Measurements from ENCODE around the gene CHST8.
"Not testable (repeated sequence)": the region's sequence is repeated elsewhere in the genome, so short reads cannot be mapped to it uniquely, and the experiment has no call there.

The CHST8 gene, protein sequence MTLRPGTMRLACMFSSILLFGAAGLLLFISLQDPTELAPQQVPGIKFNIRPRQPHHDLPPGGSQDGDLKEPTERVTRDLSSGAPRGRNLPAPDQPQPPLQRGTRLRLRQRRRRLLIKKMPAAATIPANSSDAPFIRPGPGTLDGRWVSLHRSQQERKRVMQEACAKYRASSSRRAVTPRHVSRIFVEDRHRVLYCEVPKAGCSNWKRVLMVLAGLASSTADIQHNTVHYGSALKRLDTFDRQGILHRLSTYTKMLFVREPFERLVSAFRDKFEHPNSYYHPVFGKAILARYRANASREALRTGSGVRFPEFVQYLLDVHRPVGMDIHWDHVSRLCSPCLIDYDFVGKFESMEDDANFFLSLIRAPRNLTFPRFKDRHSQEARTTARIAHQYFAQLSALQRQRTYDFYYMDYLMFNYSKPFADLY

DNA sequence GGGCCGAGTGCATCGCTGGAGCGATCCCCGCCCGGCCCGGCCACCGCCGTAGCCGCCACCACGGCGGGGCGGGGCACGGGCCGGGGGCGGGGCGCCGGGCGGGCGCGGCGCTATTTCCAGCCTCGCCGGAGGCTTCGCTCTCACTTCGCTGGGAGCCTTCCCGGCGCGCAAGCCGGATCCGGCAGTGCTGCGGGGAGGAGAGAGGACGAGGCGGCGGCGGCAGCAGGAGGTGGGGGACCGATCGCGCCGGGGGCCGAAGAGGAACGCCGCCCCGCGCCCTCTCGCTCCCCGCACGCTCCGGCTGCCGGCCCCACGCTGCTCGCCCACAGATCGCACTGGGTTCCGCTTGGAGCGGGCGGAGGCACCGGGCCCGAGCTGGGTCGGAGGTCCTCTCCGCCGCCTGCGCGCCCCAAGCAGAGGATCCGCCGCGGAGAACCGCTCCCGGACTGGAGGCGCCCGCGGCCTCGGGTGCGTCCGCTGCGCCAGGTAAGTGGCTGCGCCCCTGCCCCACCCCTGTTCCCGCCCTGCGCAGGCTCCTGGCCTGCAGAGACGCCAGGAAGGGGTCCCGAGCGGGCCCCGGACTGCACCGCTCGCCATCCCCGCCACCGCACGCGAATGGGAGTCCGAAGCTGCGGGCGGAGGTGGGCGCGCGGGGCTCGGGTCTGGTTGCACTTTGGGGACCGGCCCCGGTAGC, at the start of gene CHST8:
Gene CHST8, plus strand, starts transcription at position 143 of the 694 bp plus-strand sequence. CDS start 67,309 bp downstream, outside the sequence.
- peak; percentile 13 for DNase-seq

DNA sequence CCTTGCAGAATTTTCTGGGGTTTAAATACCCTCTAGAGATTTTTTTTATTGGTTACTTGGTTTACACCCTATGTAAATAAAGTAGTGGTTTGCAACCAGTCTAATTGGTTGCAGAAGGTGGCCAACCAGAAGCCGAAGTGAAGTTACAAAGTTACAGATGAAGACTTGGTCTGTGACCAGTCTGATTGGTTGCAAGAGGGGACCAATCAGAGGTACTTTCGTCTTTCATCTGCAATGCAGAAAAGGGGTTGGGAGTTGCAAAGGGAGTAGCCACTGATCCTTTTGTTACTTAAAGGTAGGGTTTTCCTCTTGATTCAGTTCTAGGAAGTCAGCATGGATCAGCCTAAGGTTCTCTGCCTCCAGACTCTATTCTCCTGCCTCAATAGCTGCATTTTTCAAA, 48.8 kb upstream of the CHST8 start:
- no peak for DNase-seq

DNA sequence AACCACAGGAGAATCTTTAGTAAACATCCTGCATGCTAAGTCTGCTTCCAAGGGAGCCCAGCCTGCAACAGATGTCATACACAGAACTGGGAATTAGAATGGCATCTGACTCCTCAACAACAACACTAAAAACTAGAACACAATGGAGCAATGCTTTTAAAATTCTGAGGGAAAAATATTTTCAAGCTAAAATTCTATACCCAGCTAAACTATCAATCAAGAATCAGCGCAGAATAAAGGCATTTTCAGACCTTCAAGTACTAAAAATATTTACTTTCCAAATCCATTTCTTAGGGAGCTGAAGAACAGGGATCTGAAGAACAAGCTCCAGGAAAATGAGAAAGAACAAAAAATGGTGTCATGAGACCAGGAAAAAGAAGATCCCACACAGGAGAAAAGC, 46.9 kb upstream of the CHST8 start:
- DNase-seq: no peak

DNA sequence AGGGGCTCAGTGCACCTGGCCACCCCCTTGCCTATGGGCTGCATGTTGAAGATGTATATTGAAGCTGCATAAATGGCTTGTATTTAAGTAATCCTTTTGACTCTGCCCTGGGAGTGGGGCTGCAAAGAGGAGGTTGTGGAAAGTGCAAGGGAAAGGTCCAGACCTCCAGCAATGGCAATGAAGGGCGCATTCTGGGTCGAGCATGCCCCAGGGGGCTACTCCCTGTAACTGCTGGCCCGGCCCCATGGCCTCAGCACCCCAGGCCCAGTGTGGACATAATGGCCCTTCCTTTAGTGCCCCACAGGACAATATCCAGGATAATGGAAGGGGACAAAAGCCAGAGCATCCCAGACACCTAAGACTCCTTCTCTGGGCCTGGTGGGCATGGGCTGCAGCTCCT, 43.1 kb upstream of the CHST8 start:
- no peak for DNase-seq

DNA sequence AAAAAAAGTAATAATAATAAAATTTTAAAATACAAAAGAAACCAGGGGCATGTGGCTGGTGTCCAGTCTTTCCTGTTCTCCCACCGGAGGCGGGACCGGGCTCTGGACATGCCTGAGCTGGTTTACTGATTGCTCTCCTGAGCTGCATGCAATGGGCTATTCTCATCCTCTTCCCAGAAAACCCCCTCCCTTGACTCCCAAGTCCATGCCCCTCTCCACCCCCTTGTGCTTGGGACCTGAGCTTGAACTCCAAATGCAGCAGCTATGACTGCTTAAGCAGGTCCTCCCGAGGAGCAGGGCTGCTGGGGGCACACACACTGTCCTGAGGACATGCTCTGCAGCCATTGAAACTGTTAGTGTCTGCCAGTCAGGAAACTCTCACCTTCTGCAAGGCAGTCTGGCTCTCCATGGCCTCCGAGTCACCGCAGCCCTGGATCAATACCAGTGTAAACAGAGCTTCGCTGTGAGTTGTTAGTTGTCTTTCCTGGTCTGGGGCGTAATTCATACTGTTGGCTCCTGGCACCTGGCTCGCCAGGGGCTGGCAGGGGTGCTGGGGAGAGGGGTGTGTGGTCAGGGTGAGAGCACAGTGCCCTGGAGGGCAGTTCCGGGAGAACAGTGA, 41.6 kb upstream of the CHST8 start:
- DNase-seq: no peak

DNA sequence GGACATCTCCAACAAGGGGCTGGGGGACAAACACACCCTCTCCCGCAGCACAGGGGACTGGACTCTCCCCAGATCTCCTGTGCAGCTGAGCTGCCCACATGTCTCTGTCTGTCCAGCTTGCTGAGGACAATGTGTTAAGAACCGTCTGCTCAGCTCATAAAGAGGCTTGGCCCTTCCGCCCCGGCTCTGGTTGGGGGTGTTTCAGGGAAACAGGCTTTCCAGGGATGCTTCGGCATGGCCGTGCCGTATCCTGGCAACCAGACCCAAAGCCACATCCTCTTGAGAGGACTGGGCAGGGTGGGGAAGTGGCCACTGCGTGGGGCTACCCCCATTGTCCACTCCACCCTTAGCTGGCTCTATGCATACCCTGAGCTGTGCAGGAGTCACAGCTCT, 41.1 kb upstream of the CHST8 start:
- DNase-seq: no peak

DNA sequence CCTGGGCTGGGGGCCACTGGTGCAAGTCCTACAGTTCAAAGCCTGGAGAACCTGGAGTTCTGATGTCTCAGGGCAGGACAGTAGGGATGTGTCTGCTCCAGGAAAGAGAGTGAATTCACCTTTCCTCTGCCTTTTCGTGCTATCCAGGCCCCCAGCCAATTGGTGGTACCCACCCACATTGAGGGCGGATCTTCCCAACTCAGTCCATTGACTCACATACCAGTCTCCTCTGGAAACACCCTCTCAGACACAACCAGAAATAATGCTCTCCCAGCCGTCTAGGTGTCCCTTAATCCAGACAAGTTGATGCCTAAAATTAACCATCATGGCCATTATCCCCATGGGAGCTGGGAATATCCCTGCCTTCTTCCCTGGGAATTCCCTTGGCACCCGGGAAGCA, 38.8 kb upstream of the CHST8 start:
- no peak for DNase-seq

DNA sequence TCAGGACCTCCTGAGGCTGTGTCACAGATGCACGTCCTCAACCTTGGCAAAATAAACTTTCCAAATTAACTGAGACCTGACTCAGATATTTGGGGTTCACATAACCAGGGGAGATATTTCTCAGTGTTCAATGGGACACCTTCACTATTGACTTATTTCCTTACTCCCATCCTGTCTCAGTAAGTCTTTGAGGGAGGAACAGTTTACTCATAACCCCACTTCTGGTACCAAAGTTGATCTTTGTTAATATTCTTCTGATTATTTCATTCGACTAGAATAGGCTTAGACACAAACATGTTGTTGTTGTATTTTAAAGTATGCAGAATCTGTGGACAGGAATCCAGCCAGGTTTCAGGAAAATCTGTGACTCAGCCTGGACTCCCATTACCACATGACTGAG, 34.6 kb upstream of the CHST8 start:
- no peak for DNase-seq

DNA sequence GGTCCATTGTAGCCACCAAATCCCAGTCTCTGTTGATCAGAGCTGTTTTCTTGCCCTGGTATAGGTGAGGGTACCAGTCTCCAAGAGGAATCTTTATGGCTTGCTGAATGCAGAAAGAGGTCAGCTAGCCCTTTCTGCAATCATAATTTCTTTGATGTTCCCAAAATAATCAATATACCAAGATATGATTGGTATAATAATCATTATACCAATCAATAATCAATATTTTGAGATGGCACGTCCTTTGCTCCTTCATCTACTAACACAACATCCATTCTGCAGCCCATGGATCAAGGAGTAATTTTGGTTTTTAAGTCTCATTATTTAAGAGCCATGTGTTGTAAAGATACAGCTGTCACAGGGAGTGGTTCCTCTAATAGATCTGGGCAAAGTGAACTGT, 31.5 kb upstream of the CHST8 start:
- DNase-seq: no peak

DNA sequence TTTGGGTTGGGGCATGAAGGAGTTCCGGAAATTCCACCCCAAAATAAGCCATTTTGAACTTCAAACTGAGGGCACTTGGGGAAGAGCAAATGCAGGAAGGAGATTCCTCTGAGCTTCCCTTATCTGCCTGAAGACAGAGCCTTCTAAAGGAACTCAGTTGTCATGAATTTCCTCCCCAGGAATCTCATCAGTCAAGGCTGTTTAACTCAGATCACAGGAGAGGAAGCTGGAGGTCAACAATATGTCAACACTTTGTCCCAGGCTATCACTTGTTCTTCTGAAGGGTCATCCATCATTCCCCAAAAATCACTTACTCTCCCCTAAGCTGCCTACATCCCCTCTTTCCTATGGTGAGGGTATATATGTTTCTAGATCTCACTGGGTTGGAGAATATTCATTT, 26.0 kb upstream of the CHST8 start:
- DNase-seq: no peak

DNA sequence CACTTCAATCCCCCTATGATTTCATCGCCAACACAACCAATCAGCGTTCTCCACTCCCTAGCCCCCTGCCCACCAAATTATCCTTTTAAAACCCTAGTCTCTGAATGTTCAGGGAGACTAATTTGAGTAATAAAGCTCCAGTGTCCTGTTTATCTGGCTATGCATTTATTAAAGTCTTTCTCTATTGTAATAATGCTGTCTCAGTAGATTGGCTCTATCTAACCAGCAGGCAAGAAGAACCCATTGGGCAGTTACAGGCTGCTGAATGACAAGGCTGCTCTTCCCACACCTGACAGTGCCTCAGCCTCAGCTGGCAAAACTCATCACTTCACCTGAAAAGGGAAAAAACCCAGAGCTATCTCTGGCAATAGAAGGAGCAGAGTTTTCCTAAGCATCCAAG, 20.2 kb upstream of the CHST8 start:
- DNase-seq: no peak

DNA sequence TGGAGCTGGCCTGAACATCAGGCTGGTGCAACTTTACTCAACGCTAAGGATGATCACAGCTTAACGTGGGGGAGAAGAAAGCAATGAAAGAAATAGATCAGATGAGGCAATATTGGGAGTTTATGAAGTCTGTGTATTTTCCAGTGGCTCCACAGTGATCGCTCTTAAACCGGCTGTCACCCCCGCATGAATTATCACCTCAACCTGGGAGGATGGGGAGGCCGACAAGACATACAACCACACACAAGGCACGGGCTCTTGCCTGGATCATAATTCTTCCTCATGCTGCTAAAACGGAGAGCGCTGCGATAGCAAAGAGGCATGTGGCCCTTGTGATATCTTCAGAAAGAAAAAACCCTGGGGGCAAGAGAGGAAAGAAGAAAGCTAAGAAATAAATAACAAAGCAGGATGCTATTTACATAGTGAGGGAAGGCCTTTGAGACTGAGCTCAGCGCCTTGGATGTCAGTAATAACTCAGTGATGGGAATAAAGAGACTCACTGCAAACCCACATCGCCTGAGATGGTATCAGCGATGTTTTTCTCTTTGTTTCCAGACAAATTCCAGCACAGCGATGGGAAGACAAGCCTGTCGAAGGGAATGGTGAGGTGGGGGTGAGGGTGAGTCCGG, 19.1 kb upstream of the CHST8 start:
- DNase-seq: no peak

DNA sequence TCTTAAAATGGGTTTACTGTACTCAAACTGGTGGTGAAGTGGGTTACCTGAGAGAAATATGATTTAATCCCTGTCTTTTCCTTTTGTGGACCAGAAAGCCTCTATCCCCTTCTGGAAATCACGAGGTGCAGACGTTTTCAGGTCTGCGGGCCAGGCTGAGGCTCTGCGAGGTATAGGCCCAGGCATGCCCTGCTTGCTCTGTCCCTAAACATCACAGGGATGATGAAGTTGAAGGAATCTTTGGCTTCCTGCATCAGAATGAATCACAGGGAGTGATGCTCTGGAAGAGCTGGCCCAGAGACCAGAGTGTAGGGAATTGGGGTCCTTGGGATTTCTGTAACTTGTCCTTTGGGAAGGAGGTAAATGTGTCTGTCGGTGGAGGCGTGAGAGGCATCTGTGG, 18.4 kb upstream of the CHST8 start:
- DNase-seq: no peak

DNA sequence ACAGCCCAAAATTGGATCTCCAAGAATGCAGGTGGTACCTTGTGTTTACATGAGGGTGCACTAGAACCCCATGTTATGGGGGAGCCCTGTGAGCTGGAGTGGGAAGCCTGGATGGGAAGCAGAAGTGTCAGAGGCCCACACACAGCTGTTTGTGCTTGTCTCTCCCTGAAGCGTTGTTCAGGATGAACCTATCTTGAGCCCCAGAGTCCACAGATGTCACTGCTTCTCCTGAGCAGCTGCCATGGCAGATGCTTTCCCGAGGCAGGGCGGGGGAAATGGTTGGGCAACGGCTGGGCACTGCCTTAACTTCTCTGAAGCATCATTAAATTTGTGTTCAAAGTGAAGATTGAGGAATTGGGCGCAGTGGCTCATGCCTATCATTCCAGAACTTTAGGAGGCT, 17.1 kb upstream of the CHST8 start:
- DNase-seq: no peak

DNA sequence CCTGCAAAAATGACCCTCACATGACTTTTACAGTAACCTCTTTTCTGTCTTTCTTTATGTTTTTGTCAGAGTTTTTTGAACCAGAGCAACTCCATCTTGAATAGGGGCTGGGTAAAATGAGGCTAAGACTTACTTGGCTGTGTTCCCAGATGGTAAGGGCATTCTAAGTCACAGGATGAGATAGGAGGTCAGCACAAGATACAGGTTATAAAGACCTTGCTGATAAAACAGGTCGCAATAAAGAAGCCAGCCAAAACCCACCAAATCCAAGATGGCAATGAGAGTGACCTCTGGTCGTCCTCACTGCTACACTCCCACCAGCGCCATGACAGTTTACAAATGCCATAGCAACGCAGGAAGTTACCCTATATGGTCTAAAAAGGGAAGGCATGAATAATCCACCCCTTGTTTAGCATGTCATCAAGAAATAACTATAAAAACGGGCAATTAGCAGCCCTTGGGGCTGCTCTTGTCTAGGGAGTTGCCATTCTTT, 15.9 kb upstream of the CHST8 start:
- DNase-seq: not testable (repeated sequence)

DNA sequence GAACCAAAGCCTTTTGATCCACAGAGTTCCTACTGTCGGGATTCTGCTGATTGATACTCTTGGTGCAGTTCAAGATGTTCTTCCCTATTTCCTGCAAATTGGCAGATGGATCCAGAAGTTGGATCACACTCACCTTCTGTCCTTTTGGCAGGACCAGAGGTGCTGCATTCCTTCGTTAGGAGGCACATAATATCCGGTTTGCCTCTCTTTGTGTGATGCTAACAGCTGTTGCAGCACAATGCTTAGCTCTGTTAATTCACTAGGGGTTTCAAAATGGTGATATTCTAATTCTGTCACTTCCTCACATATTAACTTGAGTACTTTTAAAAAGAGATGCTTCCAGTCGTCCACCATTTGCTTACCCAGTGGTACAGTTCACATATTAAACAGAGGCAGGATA, 15.2 kb upstream of the CHST8 start:
- DNase-seq: no peak

DNA sequence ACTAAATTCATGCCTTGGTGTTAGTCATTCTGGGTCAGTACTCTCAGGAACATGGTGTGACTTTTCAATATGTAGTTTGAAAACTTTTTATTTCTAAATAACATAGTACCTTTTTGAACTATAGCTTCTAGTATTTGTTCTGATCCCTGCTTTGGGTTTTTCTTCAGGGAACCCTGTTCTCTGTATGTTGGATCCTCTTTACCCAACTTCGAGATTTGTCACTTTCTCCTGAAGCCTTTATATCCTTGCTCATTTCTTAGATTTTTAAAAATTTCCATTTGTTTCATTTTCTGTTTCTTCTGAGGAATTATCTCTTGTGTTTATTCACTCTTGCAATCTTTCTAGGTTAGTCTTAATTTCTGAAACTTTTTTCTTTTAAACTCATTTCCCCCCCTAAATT, 12.4 kb upstream of the CHST8 start:
- no peak for DNase-seq

DNA sequence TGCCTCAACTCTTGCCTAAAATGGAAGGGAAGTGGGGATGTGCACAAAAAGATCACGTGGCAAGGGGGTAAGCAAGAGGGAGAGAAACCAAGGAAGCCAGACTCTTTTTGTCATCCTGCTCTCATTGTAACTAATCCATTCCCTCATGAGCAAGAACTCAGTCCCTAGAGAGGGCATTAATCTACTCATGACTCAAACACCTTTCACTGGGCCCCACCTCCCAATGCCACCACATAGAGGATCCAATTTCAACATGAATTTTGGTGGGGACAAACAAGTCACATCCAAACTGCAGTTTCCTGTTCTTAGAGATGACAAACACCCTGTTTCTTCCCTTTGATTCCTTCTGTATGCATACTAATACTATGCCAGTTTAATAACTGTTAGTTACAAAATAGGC, 11.2 kb upstream of the CHST8 start:
- no peak for DNase-seq

DNA sequence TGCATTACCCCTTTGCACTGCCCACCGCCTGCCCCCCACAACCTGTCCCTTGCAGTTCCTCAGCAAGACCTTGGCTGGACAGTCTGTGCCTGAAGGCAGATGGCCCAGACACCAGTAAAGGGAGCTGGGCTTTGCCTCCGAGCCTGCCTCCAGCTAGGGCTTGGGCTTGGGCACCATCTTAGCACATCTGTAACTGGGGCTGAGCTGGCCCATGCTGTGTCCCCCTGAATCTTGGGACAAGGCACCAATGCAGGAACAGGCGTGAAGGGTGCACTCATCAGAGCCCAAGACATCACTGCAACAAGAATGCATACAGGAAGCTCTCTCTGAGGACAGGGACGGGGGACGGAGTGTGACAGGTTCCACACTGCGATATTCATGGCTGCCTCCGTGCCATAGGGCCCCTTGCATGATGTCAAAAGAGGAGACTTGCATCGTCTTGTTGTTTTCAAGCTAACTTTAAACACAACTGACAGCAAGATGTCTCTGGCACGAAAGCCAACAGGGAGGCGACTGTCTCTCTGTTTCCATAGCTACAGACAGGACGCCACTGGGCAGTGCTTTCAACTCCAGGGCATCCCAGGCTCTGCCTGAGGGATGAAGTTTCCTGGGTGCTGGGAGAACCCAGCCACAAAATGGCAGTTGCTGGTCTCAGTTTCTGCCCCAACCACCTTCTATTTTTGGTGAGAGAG, 8.7 kb upstream of the CHST8 start:
- no peak for DNase-seq

DNA sequence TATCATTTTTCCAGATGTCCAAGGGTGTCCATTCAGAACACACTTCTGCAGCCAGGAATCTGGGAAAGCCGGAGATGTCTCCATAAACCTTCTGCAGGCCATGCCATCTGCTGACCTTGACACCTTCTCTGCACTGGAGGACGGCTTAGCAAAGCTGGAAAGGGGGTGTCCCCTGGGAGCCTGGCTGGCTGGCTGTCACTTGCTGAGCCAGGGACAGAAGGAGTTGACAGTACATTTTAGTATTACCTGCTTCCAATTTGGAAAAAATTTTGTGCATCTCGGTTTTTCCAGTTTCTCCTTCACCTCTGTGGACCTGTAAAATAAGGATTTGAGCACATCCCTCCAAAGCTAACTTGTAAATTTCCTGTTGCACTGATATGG, 8.1 kb upstream of the CHST8 start:
- DNase-seq: no peak

DNA sequence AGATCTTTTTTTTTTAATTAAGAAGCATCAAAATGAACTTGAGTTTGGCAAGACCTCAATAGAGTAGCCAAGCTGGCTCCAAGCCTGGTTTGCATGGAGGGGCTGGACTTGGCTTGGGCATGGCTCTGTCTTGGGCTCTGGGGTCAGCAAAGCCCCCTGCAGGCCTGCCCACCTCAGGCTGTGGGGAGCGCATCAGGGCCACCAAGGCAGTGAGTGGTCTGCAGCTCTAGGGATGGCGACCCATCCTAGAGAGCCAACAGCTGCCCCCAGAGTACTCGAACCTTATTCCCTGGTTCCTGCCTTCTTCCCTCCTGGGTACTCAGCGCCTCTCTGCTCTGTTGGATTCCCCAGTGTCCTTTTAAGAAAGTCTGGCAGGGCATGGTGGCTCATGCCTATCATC, 5.4 kb upstream of the CHST8 start:
- DNase-seq: no peak

DNA sequence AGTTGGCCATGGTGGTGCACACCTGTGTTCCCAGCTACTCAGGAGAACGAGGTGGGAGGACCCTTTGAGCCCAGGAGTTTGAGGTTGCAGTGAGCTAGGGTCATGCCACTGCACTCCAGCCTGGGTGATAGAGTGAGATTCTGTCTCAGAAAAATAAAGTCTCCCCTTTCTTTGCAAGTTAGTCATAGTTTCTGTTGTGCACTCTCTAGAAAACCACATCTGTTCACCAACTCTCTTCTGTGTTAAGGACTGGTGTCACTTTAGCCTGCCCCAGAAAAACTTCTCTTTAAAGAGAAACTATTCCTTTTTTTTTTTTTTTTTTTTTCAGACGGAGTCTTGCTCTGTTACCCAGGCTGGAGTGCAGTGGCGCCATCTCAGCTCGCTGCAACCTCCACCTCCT, 4.9 kb upstream of the CHST8 start:
- DNase-seq: no peak

DNA sequence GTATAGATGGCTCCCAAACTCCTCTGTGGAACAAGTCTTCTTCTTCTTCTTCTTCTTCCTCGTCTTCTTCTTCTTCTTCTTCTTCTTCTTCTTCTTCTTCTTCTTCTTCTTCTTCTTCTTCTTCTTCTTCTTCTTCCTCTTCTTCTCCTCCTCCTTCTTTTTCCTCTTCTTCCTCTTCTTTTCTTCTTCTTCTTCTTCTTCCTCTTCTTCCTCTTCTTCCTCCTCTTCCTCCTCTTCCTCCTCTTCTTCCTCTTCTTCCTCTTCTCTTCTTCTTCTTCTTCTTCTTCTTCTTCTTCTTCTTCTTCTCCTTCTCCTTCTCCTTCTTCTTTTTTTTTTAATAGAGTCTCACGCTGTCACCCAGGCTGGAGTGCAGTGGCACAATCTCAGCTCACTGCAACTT, 3.4 kb upstream of the CHST8 start:
- not testable (repeated sequence) for DNase-seq

Measured in fibroblast of upper back skin (primary cell).